ENCODE measurements around the gene TNXB.
"Not testable (repeated sequence)": the region's sequence is repeated elsewhere in the genome, so short reads cannot be mapped to it uniquely, and the experiment has no call there.

The TNXB gene

GRCh38 chr6:32043589-32044380 is 65.4 kb downstream of the TNXB start:
- not testable (repeated sequence) for H3K27ac Mint-ChIP-seq; H3K4me1 Mint-ChIP-seq (ENCODE audit: low read depth); H3K36me3 Mint-ChIP-seq (ENCODE audit: low read depth); H3K27me3 Mint-ChIP-seq (ENCODE audit: low read depth); DNase-seq (ENCODE audit: low spot score); H3K9me3 Mint-ChIP-seq; H3K4me3 Mint-ChIP-seq

GRCh38 chr6:32042276-32042675 is 66.9 kb downstream of the TNXB start:
- not testable (repeated sequence) for H3K4me1 Mint-ChIP-seq (ENCODE audit: low read depth); H3K4me3 Mint-ChIP-seq; H3K36me3 Mint-ChIP-seq (ENCODE audit: low read depth); H3K9me3 Mint-ChIP-seq; DNase-seq (ENCODE audit: low spot score); H3K27ac Mint-ChIP-seq; H3K27me3 Mint-ChIP-seq (ENCODE audit: low read depth)

GRCh38 chr6:32041385-32041784 is 67.8 kb downstream of the TNXB start:
- not testable (repeated sequence) for H3K36me3 Mint-ChIP-seq (ENCODE audit: low read depth); H3K4me3 Mint-ChIP-seq; H3K9me3 Mint-ChIP-seq; H3K4me1 Mint-ChIP-seq (ENCODE audit: low read depth); H3K27ac Mint-ChIP-seq; H3K27me3 Mint-ChIP-seq (ENCODE audit: low read depth); DNase-seq (ENCODE audit: low spot score)

GRCh38 chr6:32041050-32041321 is 68.2 kb downstream of the TNXB start:
- not testable (repeated sequence) for H3K9me3 Mint-ChIP-seq; DNase-seq (ENCODE audit: low spot score); H3K27me3 Mint-ChIP-seq (ENCODE audit: low read depth); H3K4me3 Mint-ChIP-seq; H3K27ac Mint-ChIP-seq; H3K36me3 Mint-ChIP-seq (ENCODE audit: low read depth); H3K4me1 Mint-ChIP-seq (ENCODE audit: low read depth)

- not testable (repeated sequence) for H3K36me3 Mint-ChIP-seq (ENCODE audit: low read depth); DNase-seq (ENCODE audit: low spot score); H3K9me3 Mint-ChIP-seq; H3K27ac Mint-ChIP-seq; H3K4me1 Mint-ChIP-seq (ENCODE audit: low read depth); H3K4me3 Mint-ChIP-seq; H3K27me3 Mint-ChIP-seq (ENCODE audit: low read depth)
Measured at GRCh38 chr6:32040299-32041049, 68.7 kb downstream of the TNXB start.

- DNase-seq (ENCODE audit: low spot score); H3K27ac Mint-ChIP-seq; H3K4me1 Mint-ChIP-seq (ENCODE audit: low read depth); H3K27me3 Mint-ChIP-seq (ENCODE audit: low read depth); H3K4me3 Mint-ChIP-seq; H3K9me3 Mint-ChIP-seq; H3K36me3 Mint-ChIP-seq (ENCODE audit: low read depth): not testable (repeated sequence)
Measured at GRCh38 chr6:32039321-32040274, 69.5 kb downstream of the TNXB start.

GRCh38 chr6:32038878-32039277 is 70.3 kb downstream of the TNXB start:
- H3K27me3 Mint-ChIP-seq (ENCODE audit: low read depth); H3K9me3 Mint-ChIP-seq; DNase-seq (ENCODE audit: low spot score); H3K27ac Mint-ChIP-seq; H3K4me1 Mint-ChIP-seq (ENCODE audit: low read depth); H3K4me3 Mint-ChIP-seq; H3K36me3 Mint-ChIP-seq (ENCODE audit: low read depth): not testable (repeated sequence)

- not testable (repeated sequence) for H3K9me3 Mint-ChIP-seq; DNase-seq (ENCODE audit: low spot score); H3K4me3 Mint-ChIP-seq; H3K27me3 Mint-ChIP-seq (ENCODE audit: low read depth); H3K27ac Mint-ChIP-seq; H3K4me1 Mint-ChIP-seq (ENCODE audit: low read depth); H3K36me3 Mint-ChIP-seq (ENCODE audit: low read depth)
Measured at GRCh38 chr6:32037598-32038524, 71.3 kb downstream of the TNXB start, which contains the start of gene CYP21A2. TSS of gene CYP21A2 (plus strand) at chr6:32038415. CDS start at chr6:32038423, 8 bp downstream.

- not testable (repeated sequence) for H3K4me1 Mint-ChIP-seq (ENCODE audit: low read depth); DNase-seq (ENCODE audit: low spot score); H3K27ac Mint-ChIP-seq; H3K27me3 Mint-ChIP-seq (ENCODE audit: low read depth); H3K4me3 Mint-ChIP-seq; H3K36me3 Mint-ChIP-seq (ENCODE audit: low read depth); H3K9me3 Mint-ChIP-seq
Measured at GRCh38 chr6:32037136-32037535, 72.0 kb downstream of the TNXB start.

GRCh38 chr6:32035283-32036013 is 73.7 kb downstream of the TNXB start:
- not testable (repeated sequence) for DNase-seq (ENCODE audit: low spot score); H3K4me1 Mint-ChIP-seq (ENCODE audit: low read depth); H3K4me3 Mint-ChIP-seq; H3K9me3 Mint-ChIP-seq; H3K36me3 Mint-ChIP-seq (ENCODE audit: low read depth); H3K27ac Mint-ChIP-seq; H3K27me3 Mint-ChIP-seq (ENCODE audit: low read depth)

- not testable (repeated sequence) for H3K9me3 Mint-ChIP-seq; H3K4me1 Mint-ChIP-seq (ENCODE audit: low read depth); H3K27me3 Mint-ChIP-seq (ENCODE audit: low read depth); H3K4me3 Mint-ChIP-seq; DNase-seq (ENCODE audit: low spot score); H3K27ac Mint-ChIP-seq; H3K36me3 Mint-ChIP-seq (ENCODE audit: low read depth)
Measured at GRCh38 chr6:32029553-32029952, 79.6 kb downstream of the TNXB start.

- not testable (repeated sequence) for DNase-seq (ENCODE audit: low spot score); H3K36me3 Mint-ChIP-seq (ENCODE audit: low read depth); H3K9me3 Mint-ChIP-seq; H3K4me3 Mint-ChIP-seq; H3K4me1 Mint-ChIP-seq (ENCODE audit: low read depth); H3K27me3 Mint-ChIP-seq (ENCODE audit: low read depth); H3K27ac Mint-ChIP-seq
Measured at GRCh38 chr6:32028631-32029030, 80.5 kb downstream of the TNXB start.

- not testable (repeated sequence) for DNase-seq (ENCODE audit: low spot score); H3K4me3 Mint-ChIP-seq; H3K9me3 Mint-ChIP-seq; H3K27ac Mint-ChIP-seq; H3K36me3 Mint-ChIP-seq (ENCODE audit: low read depth); H3K27me3 Mint-ChIP-seq (ENCODE audit: low read depth); H3K4me1 Mint-ChIP-seq (ENCODE audit: low read depth)
Measured at GRCh38 chr6:32022100-32022499, 87.0 kb downstream of the TNXB start.

Data from T-helper 2 cell treated with Interferon-gamma antibody and Interleukin-4, amounts not matched to agents 5 μg/mL and 100 μg/mL, for 36 hours (primary cell).